A673 (cell line): ENCODE measurements around the gene PHACTR3.

Experiments
- CTCF ChIP-seq: fragments of 300-800, 200-600 bp; sonication (generic); conservative IDR thresholded peaks from 2 replicates; pipeline ENCODE4 v1.5.1; 2017; ENCODE audit warnings: low read depth, mild to moderate bottlenecking, antibody characterized with exemption, low read length, moderate library complexity, mixed read lengths
- EZH2 ChIP-seq: fragments of 200-600 bp; sonication (generic); IDR thresholded peaks from 2 replicates; pipeline ENCODE4 v1.6.1; 2017; ENCODE audit warnings: borderline replicate concordance, low read depth, mild to moderate bottlenecking, mixed read lengths, antibody characterized with exemption, low read length; ENCODE audit not compliant: poor library complexity, severe bottlenecking

- TF ChIP-seq EZH2 (no peak), CTCF (no peak)
Observed at GRCh38 chr20:59640267-59640666, 35.9 kb downstream of the PHACTR3 start.
